K562 (cell line): ENCODE results near the gene ARHGAP15. TPM values are rescaled to one million over a fixed set of nuclear protein-coding genes. Genes with fewer than 3 reads are reported as not detected.

Source experiments
- ATAC-seq: fragments of 200-7000 bp; cut with Tn5 transposase; 3 replicates; pipeline ENCODE4 v1.9.1; 2020; ENCODE audit warnings: moderate library complexity
- BruUV-seq: library from RNA; stranded (reverse); fragments of 400-500 nt; replicated peaks from 2 replicates; lab custom pipeline; 2021; lab: Mats Ljungman, UMichigan
- CTCF ChIA-PET: fragments of 300-600 bp; formaldehyde crosslinking; extraction: SDS; loops from one replicate; lab custom pipeline; 2021; ENCODE audit warnings: low intra/inter-chr PET ratio; lab: Yijun Ruan, JAX
- POLR2A ChIA-PET: fragments of 300-600, 350-650 bp; sonication (Branson Sonifier 250); formaldehyde crosslinking; extraction: SDS; loops from one replicate; lab custom pipeline; 2021; ENCODE audit warnings: antibody characterized with exemption, inconsistent platforms; lab: Yijun Ruan, JAX
- DNase-seq, 4 experiments: peaks; one replicate each; pipeline versions ENCODE4 v3.0.0 to v3.0.0-alpha.2; 2011 to 2018; ENCODE audit warnings: low spot score in 3 of 4, mixed read lengths in 3 of 4; ENCODE audit errors: extremely low read depth in 1 of 4
- FAIRE-seq: peaks from 2 replicates; lab custom pipeline; 2011; peaks lifted over from hg19 to GRCh38; lab: Jason Lieb, UNC
- H2AFZ ChIP-seq: 2 replicates; pipeline ENCODE4 v1.6.0; 2011; ENCODE audit warnings: low read depth, low read length, control low read depth, inconsistent platforms
- H3K27ac ChIP-seq: fragments of 200-600 bp; 3 replicates; pipeline ENCODE4 v1.8.0; 2011; ENCODE audit warnings: low read depth, mild to moderate bottlenecking, control low read depth, inconsistent platforms, low read length, moderate library complexity, mixed read lengths; ENCODE audit errors: extremely low read depth
- H3K27me3 ChIP-seq, 2 experiments: fragments of 300-600 bp in 1 of 2; 2 replicates in 1 of 2; 3 replicates in 1 of 2; pipeline versions ENCODE4 v1.6.0 to v1.8.0; 2011; ENCODE audit warnings: inconsistent platforms in 2 of 2, low read length in 2 of 2, mild to moderate bottlenecking in 1 of 2, mixed read lengths in 1 of 2, moderate library complexity in 1 of 2; ENCODE audit not compliant: control insufficient read depth in 2 of 2, insufficient read depth in 2 of 2
- H3K36me3 ChIP-seq: fragments of 300-600 bp; 3 replicates; pipeline ENCODE4 v1.8.0; 2011; ENCODE audit warnings: mild to moderate bottlenecking, low read length, inconsistent platforms; ENCODE audit not compliant: control insufficient read depth, insufficient read depth
- H3K4me1 ChIP-seq, 2 experiments: fragments of 200-600 bp in 1 of 2; replicated peaks in 1 of 2; 2 replicates in 1 of 2; 3 replicates in 1 of 2; pipeline versions ENCODE4 v1.5.1 to v1.8.0; 2011; ENCODE audit warnings: inconsistent platforms in 2 of 2, low read length in 2 of 2, mild to moderate bottlenecking in 1 of 2, mixed read lengths in 1 of 2, moderate library complexity in 1 of 2; ENCODE audit not compliant: control insufficient read depth in 2 of 2, insufficient read depth in 2 of 2
- H3K4me2 ChIP-seq: 2 replicates; pipeline ENCODE4 v1.6.1; 2011; ENCODE audit warnings: low read length, control low read depth, inconsistent platforms, mixed read lengths; ENCODE audit not compliant: insufficient read depth
- H3K4me3 ChIP-seq: fragments of 200-600 bp; sonication (generic), shearing (Covaris generic); 2 replicates; pipeline ENCODE4 v1.5.1; 2016; ENCODE audit warnings: control low read depth, inconsistent platforms
- H3K79me2 ChIP-seq: fragments of 200-600 bp; 3 replicates; pipeline ENCODE4 v1.8.0; 2011; ENCODE audit warnings: low read length, inconsistent platforms; ENCODE audit not compliant: control insufficient read depth, insufficient read depth
- H3K9ac ChIP-seq, 2 experiments: 2 replicates each; pipeline versions ENCODE4 v1.6.0 to v1.6.1; 2011; ENCODE audit warnings: low read depth in 2 of 2, low read length in 2 of 2, control low read depth in 1 of 2, inconsistent platforms in 1 of 2, mild to moderate bottlenecking in 1 of 2, mixed read lengths in 1 of 2; ENCODE audit not compliant: insufficient read depth in 1 of 2
- H3K9me1 ChIP-seq: one replicate; pipeline ENCODE4 v1.6.0; 2011; ENCODE audit warnings: inconsistent platforms, mild to moderate bottlenecking, low read length, moderate library complexity; ENCODE audit not compliant: control insufficient read depth, insufficient read depth
- H3K9me3 ChIP-seq: replicated peaks from 2 replicates; pipeline ENCODE4 v1.5.1; 2011; ENCODE audit warnings: low read depth, low read length, inconsistent platforms; ENCODE audit not compliant: control insufficient read depth, insufficient read depth
- H4K20me1 ChIP-seq: replicated peaks from 2 replicates; pipeline ENCODE4 v1.6.1; 2011; ENCODE audit warnings: low read length, inconsistent platforms, mixed read lengths; ENCODE audit not compliant: control insufficient read depth, insufficient read depth
- ARID3A ChIP-seq: IDR thresholded peaks from 2 replicates; pipeline ENCODE4 v1.6.1; 2012; ENCODE audit warnings: low read depth, low read length, improper control_type of control experiment, borderline replicate concordance
- CHCHD3 ChIP-seq: fragments of 250-450 bp; sonication (Bioruptor Pico); IDR thresholded peaks from 2 replicates; pipeline ENCODE4 v2.1.2; 2022; ENCODE audit warnings: mild to moderate bottlenecking
- CHD2 ChIP-seq: IDR thresholded peaks from 2 replicates; pipeline ENCODE4 v1.6.1; 2011; ENCODE audit warnings: low read depth, low read length
- ETV6 ChIP-seq, 3 experiments: fragments of 150-350 bp in 1 of 3; sonication (generic) in 1 of 3; formaldehyde crosslinking in 1 of 3; IDR thresholded peaks; 2 replicates each; pipeline versions ENCODE4 v1.6.1 to v1.8.0; 2014 to 2022; ENCODE audit warnings: borderline replicate concordance in 2 of 3, low read depth in 2 of 3, antibody characterized with exemption in 1 of 3, low read length in 1 of 3, mild to moderate bottlenecking in 1 of 3, missing genetic modification reagents in 1 of 3
- FOXA3 ChIP-seq, 2 experiments: fragments of 450-650 bp in 1 of 2; sonication (generic) in 1 of 2; formaldehyde crosslinking; IDR thresholded peaks in 1 of 2; conservative IDR thresholded peaks in 1 of 2; 2 replicates each; pipeline versions ENCODE4 v1.4.0 to v1.8.0; 2020 to 2022; ENCODE audit warnings: mild to moderate bottlenecking in 2 of 2, missing genetic modification reagents in 1 of 2
- NR3C1 ChIP-seq: sonication (generic); formaldehyde crosslinking; IDR thresholded peaks from 2 replicates; pipeline ENCODE4 v1.8.1; 2022; ENCODE audit warnings: missing genetic modification reagents
- SIRT6 ChIP-seq: IDR thresholded peaks from one replicate; pipeline ENCODE4 v1.6.1; 2012; ENCODE audit warnings: low read depth, mild to moderate bottlenecking, control low read depth, inconsistent platforms, low read length, moderate library complexity
- SRSF1 ChIP-seq: fragments of 200-400 bp; formaldehyde crosslinking; IDR thresholded peaks from 2 replicates; pipeline ENCODE4 v1.6.1; 2017; ENCODE audit warnings: mild to moderate bottlenecking, low read depth, low read length, moderate library complexity
- STAT5A ChIP-seq: IDR thresholded peaks from 2 replicates; pipeline ENCODE4 v1.6.1; 2012; ENCODE audit warnings: low read length, inconsistent platforms, borderline replicate concordance
- ZBTB5 ChIP-seq: fragments of 450-650 bp; IDR thresholded peaks from 2 replicates; pipeline ENCODE4 v1.6.1; 2017; ENCODE audit warnings: antibody characterized with exemption
- ZNF24 ChIP-seq: fragments of 450-650 bp; IDR thresholded peaks from 2 replicates; pipeline ENCODE4 v1.6.1; 2016
- WGBS: fragments of 100-300 bp; shearing (Covaris generic); methylation state at CpG from one replicate; pipeline ENCODE4 v1.1.6; 2016; ENCODE audit warnings: low coverage, mixed read lengths; ENCODE audit not compliant: insufficient coverage; ENCODE audit errors: missing lambda C conversion rate; 5-methylcytosine and 5-hydroxymethylcytosine counted together
- in situ Hi-C: fragments of 300-500 bp; cut with MboI; formaldehyde crosslinking; loops from 4 replicates; pipeline ENCODE4 v1.15.0; 2018; ENCODE audit warnings: inconsistent platforms, mixed read lengths
- intact Hi-C: fragments of 100-400 bp; cut with micrococcal nuclease; formaldehyde crosslinking; loops from 2 replicates; pipeline ENCODE4 v1.14.2; 2022
- polyA plus RNA-seq, 8 experiments: library from polyadenylated mRNA; depleted of rRNA in 4 of 8; stranded (reverse) in 5 of 8; unstranded in 3 of 8; fragments of >200 nt; fragmentation: Nextera tagmentation in 2 of 8; fragmentation: Illumina TruSeq in 1 of 8; extraction: Ambion mirVana in 2 of 8; extraction: Trizol in 1 of 8; gene quantifications; 2 replicates each; pipeline versions ENCODE4 v1.2.1 to v1.2.3, GENCODE V29; 2011 to 2014; ENCODE audit warnings: inconsistent platforms in 1 of 8, missing spikeins in 1 of 8
- total RNA-seq, 7 experiments: library from RNA; depleted of rRNA in 6 of 7; stranded (reverse); fragments of >200 nt in 6 of 7; fragmentation: Illumina TruSeq in 2 of 7; extraction: Trizol in 2 of 7; gene quantifications; 2 replicates each; pipeline versions ENCODE4 v1.2.1 to v1.2.3, GENCODE V29; 2011 to 2021; ENCODE audit warnings: low replicate concordance in 1 of 7
- TF ChIP-seq, protein P1 (sequence below): fragments of 450-650 bp; IDR thresholded peaks from 2 replicates; pipeline ENCODE4 v1.6.1; 2014; ENCODE audit warnings: low read depth, mild to moderate bottlenecking, moderate library complexity, borderline replicate concordance

ARHGAP15 gene
- total and polyA plus RNA-seq, 9 of the 15 experiments (the other 6 are each of a cell fraction or from before 2014, with no cell fraction given), result 1.5 to 17.9 (median 7.9) TPM

DNA sequence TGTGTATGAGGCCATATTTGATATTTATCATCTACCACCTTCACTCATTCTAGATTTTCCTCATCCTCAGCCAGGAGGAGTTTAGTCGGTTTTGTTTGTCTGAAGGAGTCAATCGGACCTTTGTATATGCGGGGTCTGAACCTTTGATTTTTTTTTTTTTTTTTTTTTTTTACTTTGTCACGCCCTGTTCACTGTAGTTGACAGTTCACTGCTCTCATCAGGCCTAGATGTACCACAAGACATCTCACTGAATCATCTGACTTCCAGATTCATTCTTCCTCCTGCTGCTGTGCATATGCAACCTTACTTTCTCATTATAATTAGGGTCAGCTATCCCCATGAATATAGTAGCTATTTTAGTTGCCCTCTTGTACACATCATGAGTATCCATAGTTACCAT, 133.2 kb downstream of the ARHGAP15 start:
- Histone ChIP-seq H3K9me3 (no peaks in the 10 kb centered on the region), H3K4me3 (no peak overlapping the region), H3K4me1 (no peaks in the 10 kb centered on the region; a peak in 1 of 5 replicates), H2AFZ (no peak overlapping the region), H3K27me3 (no peaks in the 10 kb centered on the region), H3K79me2 (no peaks in the 10 kb centered on the region), H3K9me1 (no peaks in the 10 kb centered on the region), H3K9ac (no peak overlapping the region), H3K36me3 (no peaks in the 10 kb centered on the region), H3K4me2 (no peak overlapping the region), H3K27ac (no peak overlapping the region), H4K20me1 (no peaks in the 10 kb centered on the region)
- ChIA-PET POLR2A (interaction anchor here (1.2 kb wide), 1 partner anchor 10 kb away, joined by 4 read pairs; no protein-coding TSS in a partner anchor), CTCF (no interaction called here)
- in situ Hi-C loops, result no loop called here
- no TSS peak for BruUV-seq
- DNase-seq, result no peak
- TF ChIP-seq, protein P1, sequence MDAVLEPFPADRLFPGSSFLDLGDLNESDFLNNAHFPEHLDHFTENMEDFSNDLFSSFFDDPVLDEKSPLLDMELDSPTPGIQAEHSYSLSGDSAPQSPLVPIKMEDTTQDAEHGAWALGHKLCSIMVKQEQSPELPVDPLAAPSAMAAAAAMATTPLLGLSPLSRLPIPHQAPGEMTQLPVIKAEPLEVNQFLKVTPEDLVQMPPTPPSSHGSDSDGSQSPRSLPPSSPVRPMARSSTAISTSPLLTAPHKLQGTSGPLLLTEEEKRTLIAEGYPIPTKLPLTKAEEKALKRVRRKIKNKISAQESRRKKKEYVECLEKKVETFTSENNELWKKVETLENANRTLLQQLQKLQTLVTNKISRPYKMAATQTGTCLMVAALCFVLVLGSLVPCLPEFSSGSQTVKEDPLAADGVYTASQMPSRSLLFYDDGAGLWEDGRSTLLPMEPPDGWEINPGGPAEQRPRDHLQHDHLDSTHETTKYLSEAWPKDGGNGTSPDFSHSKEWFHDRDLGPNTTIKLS, result no peak
- TF ChIP-seq ETV6 (IDR thresholded peaks at IDR 0.05; ENCODE audit: borderline replicate concordance in 1 of 2, low read depth in 2 of 2, low read length in 1 of 2) (no peak), ETV6 (CRISPR knock-in tag; IDR thresholded peaks at IDR 0.05; ENCODE audit: borderline replicate concordance) (no peak), ZNF24 (no peak), CHCHD3 (CRISPR knock-in tag) (no peak), ARID3A (no peak), STAT5A (no peak), ZBTB5 (no peak), FOXA3 (CRISPR knock-in tag; conservative IDR thresholded peaks at IDR 0.05 in 1 of 2, IDR thresholded peaks at IDR 0.05 in 1 of 2) (no peak), CHD2 (no peak), NR3C1 (no peak), SIRT6 (no peak), SRSF1 (no peak)
- ATAC-seq, result no peak
- intact Hi-C loops, result no loop called here
- 11% methylated on average over 4 of the region's 4 CpGs for WGBS
- no peak for FAIRE-seq
